Fibroblast of the conjunctiva (primary cell): ENCODE data around the gene PRKCA.
"Not testable (repeated sequence)": the region's sequence is repeated elsewhere in the genome, so short reads cannot be mapped to it uniquely, and the experiment has no call there.

Experiments used
- DNase-seq: peaks from one replicate; pipeline ENCODE4 v3.0.0-alpha.2; 2010; ENCODE audit warnings: low read depth

Gene PRKCA

DNA sequence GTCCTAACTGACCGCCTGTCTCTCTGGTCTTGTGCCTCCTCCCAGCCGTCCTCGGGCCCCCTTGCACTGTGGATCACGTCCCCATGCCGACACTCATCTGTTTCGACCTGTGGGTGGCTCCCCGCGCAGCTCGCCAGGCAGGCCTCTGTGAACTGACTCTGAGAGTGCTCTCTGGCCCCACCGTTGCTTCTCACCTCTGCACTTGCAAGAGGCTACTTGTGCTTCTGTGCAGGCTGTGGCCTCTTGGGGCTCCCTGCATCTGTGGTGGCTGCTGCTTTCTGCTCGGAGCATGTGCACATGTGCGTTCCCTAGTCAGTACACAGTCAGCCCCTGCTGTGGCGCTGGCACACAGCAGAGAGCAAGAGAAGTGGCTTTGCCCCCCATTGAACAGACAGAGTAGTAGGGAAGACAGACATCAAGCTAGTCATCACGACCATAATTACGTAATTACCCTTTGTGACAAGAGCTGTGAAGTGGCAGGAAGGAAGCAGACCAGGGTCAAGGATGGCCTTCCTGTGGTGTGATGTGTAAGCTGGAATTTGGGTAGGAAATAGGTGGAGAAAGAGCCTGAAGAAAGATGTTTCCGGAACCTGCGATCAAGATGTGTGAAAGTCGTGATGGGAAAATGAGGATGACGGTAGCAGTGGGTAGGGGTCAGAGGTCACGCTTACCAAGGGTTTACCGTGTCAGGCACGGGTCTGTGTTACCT lies 276.5 kb downstream of the PRKCA start:
- DNase-seq = no peak

DNA sequence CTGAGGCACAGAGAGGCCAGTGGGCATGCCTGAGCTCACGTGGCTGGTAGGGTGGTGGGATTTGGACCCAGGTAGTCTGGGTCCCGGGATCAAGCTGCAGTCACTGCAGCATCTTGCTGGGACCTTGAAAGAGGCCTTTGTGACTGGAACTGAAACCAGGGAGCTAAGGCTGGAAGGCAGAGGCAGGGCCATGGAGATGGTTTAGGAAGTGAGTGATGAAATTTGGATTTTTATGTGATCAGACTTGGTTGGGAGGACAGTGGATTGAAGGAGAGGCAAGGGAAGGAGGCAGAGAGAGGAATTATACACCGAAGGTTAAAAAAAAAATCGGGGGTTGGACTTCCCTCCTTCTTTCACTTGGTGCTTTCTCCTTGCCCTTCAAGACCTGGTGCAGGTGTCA lies 277.1 kb downstream of the PRKCA start:
- no peak for DNase-seq

DNA sequence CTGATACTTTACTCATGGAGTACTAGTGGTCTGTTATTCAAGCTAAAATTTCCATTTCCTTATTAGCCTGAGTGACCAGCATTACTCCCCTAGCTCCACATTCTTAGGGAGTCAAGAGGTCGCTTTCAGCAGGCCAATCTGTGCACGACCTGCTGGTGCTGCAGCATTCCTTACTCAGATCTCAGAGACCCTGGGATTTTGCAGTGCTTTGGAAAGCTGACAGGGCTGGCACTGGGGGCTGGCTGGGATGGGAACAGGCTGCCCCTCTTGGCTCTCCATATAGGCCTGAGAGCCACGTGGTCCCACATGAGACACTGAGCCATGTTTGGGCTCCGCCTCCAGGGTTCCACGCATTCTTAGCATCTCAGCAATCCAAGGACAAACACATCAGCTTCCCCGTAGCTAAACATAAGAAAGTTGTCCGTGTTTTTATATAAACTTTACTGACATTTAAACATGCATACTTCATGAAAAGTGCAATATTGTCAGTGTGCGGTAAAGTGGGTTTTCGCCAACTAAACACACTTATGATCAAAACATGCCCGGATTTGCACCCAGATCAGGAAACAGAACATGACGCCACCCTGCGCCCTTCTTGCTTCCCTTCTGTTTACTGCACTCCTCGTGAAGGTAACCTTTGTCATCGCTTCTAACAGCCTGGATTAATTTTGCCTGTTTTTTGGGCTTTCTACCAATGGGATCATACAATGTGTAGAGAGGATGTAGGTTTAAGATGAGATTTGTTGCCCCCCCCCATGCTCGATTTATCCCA lies 278.0 kb downstream of the PRKCA start:
- DNase-seq = peak; percentile 21

DNA sequence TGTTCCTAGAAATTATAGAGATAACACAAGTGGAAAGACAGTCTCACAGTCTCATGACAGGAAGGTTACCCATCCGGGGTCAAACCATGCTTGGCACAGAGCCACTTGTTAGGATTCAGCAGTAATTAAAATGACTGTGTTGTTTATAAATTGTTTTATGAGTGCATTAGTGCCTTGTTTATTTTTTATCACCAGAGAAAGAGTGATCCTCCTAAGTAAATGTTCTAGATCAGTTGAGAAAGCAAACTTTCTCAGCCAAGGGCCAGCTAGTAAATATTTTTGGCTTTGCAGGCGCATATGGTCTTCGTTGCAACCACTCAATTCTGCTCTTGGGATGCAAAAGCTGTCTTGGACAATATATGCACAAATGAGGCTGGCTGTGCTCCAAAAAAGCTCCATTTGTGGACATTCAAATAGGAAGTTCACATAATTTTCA lies 278.6 kb downstream of the PRKCA start:
- peak; percentile 20 for DNase-seq

DNA sequence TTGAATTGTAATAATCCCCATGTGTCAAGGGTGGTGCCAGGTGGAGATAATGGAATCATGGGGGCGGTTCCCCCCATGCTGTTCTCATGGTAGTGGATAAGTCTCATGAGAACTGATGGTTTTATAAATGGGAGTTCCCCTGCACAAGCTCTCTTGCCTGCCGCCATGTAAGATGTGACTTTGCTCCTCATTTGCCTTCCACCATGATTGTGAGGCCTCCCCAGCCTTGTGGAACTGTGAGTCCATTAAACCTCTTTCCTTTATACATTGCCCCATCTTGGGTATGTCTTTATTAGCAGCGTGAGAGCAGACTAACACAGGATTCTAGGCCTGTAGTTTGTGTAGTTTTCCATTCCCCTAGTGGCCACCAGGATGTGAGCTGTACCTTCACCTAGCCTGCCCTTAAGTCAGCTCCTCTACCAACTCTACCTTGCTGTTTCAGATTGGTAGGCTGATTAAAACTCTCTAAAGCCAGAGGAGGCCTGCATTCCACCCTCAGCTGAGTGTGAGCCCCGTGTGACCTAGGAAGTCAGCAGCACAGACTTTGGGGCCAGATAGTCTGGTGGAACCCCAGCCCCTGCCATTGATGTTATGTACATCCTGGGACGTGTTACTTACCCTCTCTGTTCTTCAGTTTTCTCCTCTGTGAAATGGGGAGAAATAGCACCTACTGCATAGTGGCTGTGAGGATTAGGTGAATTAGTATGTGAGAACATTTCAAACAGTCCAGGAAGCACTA lies 280.1 kb downstream of the PRKCA start:
- DNase-seq = no peak

DNA sequence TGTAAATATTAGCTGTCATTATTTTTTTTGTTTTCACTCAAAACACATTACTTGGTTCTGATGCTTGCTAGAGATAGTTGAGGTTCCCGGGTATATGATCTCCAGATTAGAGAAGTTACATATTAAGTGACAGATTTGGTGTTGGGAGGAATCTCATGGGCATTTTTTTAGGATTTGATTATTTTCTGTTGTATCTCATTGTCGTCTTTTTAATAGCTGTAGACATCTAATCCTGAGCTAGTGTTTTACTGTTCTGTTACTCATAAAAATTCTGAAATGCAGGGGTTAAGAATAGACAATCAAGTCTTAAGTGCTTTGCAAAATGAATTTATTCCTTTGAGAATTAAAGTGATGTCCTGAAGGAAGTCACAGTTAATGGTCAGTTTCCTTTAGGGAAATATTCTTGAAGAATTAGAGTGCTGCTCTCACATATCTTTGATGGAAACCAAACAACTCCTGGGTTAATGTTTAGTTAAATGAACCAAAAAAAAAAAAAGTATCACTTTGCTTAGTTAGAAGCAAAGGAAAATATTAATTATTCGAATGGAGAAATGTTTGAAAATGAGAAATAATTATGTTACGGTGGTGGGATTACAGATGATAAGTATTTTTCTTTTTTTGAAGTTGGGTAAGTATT lies 280.8 kb downstream of the PRKCA start:
- no peak for DNase-seq

DNA sequence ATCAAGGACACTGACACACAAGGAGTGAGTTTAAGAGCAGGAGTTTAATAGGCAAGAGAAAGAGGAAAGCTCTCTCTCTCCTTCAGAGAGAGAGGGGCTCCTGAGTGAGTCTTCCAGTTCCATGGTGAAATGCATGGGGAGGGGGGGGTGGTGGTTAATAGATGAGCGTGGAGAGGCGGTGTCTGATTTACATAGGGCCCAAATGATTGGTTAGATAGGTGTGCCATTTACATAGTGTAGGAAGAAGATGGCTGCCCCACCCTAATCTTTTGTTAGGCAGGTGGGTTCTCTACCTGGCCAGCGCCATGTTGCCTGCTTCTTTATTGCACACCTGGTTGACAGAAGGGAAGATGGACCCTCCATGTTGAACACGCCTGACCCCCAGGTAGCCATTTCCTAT lies 282.5 kb downstream of the PRKCA start:
- no peak for DNase-seq

DNA sequence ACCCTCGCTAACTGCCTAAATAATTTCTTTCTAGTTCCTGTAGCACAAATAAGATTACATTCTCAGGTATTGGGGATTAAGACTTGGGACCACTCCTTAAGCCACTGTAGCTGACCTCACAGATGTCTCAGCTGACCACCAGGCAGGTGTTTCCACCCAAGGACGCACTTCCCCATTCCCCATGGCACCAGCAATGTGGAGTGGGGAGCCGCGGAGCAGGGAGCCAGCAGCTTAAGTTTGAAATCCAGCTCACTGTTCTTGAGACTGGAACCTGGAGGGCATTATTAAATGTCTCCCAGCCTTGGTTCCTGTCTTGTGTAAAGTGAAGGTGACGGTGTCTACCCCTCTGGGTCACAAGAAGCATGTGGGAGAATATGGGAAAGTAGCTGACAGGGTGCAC lies 283.1 kb downstream of the PRKCA start:
- no peak for DNase-seq

DNA sequence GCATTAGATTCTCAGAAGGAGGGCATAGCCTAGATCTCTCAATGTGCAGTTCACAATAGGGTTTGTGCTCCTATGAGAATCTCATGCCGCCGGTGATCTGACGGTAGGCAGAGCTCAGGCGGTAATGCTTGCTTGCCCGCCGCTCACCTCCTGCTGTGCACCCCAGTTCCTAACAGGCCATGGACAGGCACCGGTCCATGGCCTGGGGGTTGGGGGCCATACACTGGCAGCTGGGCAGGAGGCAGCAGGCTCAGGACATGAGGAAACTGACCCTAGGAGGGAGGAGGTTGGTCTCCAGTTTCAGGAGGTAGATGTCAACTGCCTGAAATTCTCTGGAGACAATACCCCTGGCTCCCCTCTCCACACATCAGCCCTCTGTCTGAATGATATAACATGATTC lies 287.5 kb downstream of the PRKCA start:
- DNase-seq = no peak

DNA sequence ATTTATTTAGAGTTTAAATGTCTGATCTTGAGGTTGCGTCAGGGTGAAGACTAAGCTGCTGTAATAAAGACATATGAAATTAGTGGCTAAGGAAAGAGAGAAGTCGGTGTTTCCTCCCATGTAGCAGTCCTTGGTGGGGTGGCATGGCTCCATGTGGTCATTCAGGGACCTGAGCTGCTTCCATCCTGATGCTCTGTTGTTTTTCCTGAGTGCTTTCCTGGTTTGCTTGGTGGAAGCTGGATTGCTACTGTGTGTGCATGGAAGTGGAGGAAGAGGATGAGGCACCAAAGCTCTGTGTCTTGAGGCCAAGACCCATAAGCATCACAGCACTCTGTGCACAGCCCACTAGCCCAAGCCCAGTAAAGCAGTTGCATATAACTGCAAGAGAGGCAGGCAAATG lies 290.7 kb downstream of the PRKCA start:
- DNase-seq = no peak

DNA sequence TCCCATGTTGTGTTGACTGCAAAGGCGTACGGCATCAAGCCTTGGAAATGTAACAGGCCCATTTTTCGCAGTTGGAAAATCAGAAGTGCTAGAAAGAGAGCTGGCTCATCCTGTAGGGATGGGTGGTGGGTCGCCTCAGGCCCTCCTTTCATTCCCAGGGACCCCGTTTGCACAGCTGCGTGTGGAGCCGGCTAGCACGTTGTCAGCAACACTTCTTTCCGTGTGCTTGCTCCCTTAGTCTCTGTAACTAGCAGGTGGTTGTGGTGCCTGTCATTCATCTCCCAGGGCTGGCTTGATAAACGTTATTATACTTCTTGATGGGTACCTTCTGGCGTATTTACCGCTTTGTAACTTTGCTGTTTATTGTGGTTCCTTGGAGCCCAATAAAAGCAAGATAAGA lies 293.5 kb downstream of the PRKCA start:
- no peak for DNase-seq

DNA sequence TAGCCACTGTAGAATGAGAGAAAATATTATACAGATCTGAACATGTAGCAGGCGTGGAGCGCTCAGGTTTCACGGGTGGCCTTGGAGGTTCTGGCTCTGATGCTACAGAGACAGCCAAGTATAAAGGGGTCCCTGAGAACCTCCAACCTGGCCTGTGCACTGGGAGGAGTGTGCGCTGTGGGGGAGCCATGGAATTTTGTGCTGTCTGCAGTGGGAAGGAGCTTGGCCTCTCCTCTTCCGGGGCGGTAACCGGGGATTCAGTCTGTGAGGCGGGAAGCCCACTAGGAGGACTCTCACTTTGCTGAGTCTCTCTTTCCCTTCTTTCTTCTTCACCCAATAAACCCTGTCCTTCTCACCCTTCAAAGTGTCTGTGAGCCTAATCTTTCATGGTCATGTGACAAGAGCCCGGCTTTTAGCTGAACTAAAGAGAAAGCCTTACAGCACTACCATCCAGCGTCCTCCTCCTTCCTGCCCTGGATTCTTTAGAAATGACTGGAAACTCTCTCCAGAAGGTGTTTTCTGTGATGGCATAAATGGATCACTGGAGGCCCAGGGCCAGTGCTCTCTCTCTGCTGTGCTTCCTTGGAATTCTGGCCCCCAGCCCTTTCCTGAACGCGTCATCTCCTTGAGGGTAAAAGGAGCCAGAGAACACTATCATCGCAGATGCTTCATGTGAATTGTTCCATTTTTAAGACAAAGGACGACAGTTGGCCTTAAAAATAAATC lies 300.4 kb downstream of the PRKCA start:
- DNase-seq = no peak

DNA sequence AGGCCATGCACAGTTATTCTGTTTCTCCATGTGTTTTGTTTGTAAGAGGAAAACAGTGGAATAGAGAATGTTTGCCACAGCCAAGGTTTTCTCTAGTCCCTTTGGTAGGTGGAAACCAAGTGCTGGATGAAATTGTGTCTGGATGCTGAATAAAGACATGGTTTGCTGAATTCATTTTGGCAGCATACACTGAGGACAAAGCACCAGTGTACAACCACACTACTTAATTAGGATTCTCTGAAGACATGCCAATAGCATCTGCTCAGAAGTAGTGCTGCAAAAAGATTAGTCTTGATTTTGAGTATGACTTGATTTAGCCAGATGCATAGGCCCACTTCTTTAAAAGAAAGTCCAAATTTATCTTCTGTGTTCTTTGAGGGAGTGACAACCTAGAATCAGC lies 302.0 kb downstream of the PRKCA start:
- DNase-seq = no peak

DNA sequence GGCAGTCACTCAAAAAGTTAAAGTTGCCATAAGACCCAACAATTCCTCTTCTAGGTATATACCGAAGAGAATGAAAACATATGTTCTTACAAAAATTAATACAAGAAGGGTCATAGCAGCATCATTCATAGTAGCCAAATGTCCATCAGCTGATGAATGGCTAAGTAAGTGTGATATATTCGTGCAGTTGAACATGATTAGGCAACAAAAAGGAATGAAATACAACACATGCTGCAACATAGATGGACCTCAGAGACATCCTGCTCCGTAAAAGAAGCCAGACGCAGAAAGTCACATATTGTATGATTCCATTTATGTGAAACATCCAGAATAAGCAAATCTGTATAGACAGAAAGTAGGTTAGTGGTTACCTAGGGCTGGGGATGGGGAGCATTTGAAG lies 303.1 kb downstream of the PRKCA start:
- no peak for DNase-seq

DNA sequence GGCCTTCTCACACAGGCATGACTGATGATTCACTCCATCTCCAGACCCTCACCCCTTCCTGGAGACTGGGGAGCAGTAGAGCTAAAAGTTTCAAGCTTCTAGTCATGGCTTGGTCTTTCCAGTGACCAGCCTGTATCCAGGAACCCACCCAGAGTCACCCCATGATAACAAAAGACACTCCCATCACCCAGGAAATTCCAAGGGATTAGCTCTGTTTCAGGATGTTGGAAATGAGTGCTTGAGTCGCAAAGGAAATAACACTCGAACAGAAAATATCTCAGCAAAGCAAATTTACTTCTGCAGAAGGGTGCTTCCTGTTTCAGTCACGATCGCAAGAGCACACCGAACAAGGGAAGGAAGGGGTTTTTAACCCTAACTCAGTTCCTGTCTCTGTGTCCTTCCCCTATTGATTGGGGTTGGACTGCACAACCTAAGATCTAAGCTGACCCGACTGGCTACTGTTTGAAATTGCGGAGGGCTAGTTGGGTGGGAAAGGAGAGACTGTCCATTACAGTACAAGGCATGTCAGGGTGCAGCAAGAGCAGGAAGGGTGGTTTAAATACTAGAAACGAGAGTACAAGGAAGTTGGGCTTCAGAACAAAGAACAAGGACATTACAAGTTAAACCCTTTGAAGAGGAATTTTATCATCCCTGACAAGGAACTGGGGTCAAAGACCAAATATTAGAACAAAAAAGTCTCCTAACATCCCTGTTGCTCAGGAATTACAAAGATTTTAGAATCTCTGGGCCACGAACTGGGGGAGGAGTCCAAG lies 308.1 kb downstream of the PRKCA start:
- DNase-seq = no peak

DNA sequence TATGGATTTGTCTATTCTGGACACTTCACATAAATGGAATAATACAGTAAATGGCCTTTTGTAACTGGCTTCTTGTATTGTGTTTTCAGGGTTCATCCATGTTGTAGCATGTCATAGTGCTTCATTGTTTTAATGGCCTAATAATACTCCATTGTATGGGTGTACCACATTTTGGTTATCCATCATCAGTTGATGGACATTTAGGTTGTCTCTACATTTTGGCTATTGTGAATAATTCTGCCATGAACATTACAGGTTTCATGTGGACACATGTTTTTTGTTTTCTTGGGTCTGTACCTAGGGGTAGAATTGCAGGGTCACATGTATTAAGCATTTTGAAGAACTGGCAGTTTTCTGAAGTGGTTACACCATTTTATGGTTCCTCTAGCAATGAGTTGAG lies 309.0 kb downstream of the PRKCA start:
- no peak for DNase-seq

DNA sequence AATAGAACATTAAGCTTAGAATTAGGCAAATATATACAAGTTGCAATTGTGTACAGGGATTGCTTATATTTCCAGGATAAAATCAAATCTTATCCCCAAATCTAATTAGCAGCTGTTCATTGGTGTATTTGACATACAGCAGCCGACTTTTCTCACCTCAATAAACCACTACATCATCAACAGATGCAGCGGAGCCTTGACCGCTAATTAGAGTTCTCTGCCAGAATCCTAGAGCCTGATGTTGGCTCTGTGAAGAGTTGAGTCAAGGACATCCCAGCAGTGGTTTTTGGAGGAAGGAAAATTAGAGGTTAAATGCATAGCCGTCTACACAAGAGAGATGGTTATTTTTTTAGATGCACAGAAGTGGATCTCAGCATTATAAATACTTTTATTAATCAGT lies 310.6 kb downstream of the PRKCA start:
- DNase-seq = no peak

DNA sequence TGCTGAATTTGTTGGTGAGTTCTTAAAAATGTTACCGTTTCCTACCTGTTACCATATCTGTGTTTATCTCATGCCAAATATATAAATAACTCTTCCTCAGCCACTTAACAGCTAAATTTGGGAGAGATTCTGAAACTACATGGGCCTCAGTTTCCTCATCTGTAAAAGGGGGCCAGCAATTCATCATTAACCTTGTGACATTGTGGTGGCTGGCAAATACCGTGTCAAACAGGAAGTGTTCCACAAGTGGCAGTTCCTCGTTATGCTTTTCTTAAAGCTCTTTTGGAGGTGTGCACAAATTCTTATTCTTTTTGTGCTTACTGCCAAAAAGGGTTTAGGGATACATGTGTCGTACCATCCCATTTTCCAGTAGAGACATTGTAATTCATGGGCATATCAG lies 312.1 kb downstream of the PRKCA start:
- DNase-seq = no peak

DNA sequence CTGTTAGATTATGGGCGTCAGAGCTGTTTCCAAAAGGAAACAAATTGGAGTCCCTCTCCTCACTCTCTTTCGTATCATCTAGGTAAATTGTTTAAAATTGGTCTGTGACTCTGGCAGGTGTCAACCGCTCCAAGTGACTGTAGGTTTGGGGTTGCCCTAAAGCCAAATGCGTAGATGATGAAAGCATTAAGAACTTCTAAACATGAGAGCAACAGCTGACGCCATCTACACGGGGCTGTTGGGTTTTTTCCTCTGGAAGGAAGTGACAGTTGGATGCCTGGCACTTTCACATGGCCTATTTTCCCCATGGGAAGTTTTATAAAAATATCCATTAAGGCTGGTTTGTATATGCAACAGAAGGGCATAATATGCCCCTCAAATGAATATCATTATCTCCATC lies 316.8 kb downstream of the PRKCA start:
- DNase-seq = no peak

DNA sequence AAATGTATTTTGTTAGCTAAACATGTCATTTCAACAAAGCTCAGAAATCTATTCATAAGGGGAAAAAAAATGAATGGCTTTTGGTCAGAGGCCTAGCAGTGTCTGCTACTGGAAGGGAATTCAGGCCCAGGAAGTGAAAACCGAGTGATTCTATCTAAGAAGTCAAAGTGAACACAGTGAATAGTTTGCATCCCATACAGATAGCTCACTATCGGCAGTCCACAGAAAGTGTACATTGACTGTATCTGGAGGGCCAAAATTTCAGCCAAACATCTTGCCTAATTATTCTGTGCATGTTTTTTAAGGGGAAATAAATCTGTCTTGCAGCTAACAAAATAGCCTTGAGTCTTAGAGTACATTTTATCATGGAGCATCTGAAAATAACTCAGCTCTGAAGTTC lies 318.1 kb downstream of the PRKCA start:
- no peak for DNase-seq

DNA sequence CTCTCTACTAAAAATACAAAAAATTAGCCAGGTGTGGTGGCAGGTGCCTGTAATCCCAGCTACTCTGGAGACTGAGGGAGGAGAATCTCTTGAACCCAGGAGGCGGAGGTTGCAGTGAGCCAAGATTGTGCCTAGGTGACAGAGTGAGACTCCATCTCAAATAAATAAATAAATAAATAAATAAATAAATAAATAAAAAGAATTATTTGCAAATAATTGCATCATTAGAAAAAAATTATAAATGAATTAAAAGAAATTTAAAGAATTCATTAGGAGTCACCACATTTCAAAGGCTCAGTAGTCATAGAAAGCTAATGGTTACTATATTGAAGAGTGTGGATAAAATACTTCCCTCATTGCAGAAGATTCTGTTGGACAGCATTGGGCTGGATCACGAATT lies 322.2 kb downstream of the PRKCA start:
- DNase-seq = not testable (repeated sequence)
